Kasumi-1 (cell line): ENCODE data around the gene CALD1.

Source experiments
- DNase-seq, 2 experiments: peaks; one replicate each; lab custom pipeline; 2025; lab: John Stamatoyannopoulos, UW

The CALD1 gene

GRCh38 chr7:134787064-134787463, 7.6 kb downstream of the CALD1 start:
- DNase-seq = no peak

GRCh38 chr7:134787720-134788119, 8.3 kb downstream of the CALD1 start:
- no peak for DNase-seq

GRCh38 chr7:134788191-134788590, 8.8 kb downstream of the CALD1 start:
- DNase-seq = no peak

GRCh38 chr7:134789967-134790685, 10.7 kb downstream of the CALD1 start:
- peak in 1 of 2 experiments; percentile 3 for DNase-seq

GRCh38 chr7:134792968-134793367, 13.5 kb downstream of the CALD1 start:
- no peak for DNase-seq

- DNase-seq = no peak
These were observed 15.8 kb downstream of the CALD1 start for GRCh38 chr7:134795231-134795630.

GRCh38 chr7:134798155-134798554, 18.7 kb downstream of the CALD1 start:
- no peak for DNase-seq

- no peak for DNase-seq
These were observed 19.9 kb downstream of the CALD1 start for GRCh38 chr7:134799377-134799776.

GRCh38 chr7:134802762-134803161, 23.3 kb downstream of the CALD1 start:
- DNase-seq = no peak

- DNase-seq = no peak
These were observed 24.9 kb downstream of the CALD1 start for GRCh38 chr7:134804351-134804750.

GRCh38 chr7:134804854-134805253, 25.4 kb downstream of the CALD1 start:
- DNase-seq = no peak

GRCh38 chr7:134806197-134806596, 26.8 kb downstream of the CALD1 start:
- DNase-seq = no peak

- no peak for DNase-seq
These were observed 30.2 kb downstream of the CALD1 start for GRCh38 chr7:134809616-134810015.

GRCh38 chr7:134811765-134812164, 32.3 kb downstream of the CALD1 start:
- no peak for DNase-seq

GRCh38 chr7:134813663-134814396, 34.4 kb downstream of the CALD1 start:
- DNase-seq = no peak

- DNase-seq = no peak
These were observed 35.4 kb downstream of the CALD1 start for GRCh38 chr7:134814730-134815364.

GRCh38 chr7:134818613-134819345, 39.3 kb downstream of the CALD1 start:
- DNase-seq = no peak

- DNase-seq = no peak
These were observed 40.0 kb downstream of the CALD1 start for GRCh38 chr7:134819401-134819800.

GRCh38 chr7:134820295-134820694, 40.9 kb downstream of the CALD1 start:
- no peak for DNase-seq

- no peak for DNase-seq
These were observed 41.3 kb downstream of the CALD1 start for GRCh38 chr7:134820778-134821177.

GRCh38 chr7:134823400-134823799, 44.0 kb downstream of the CALD1 start:
- no peak for DNase-seq

GRCh38 chr7:134825666-134826065, 46.2 kb downstream of the CALD1 start:
- DNase-seq = no peak
